GM12801 (cell line): ENCODE data around the gene ARHGAP31.

ENCODE experiments used
- CTCF ChIP-seq: IDR thresholded peaks from one replicate; pipeline ENCODE4 v1.5.1; 2011; ENCODE audit warnings: control low read depth; ENCODE audit not compliant: insufficient read length; ENCODE audit errors: extremely low read depth

The ARHGAP31 gene

GRCh38 chr3:119297169-119297568, 3.0 kb downstream of the ARHGAP31 start:
- no peak for TF ChIP-seq CTCF

GRCh38 chr3:119298565-119298941, 4.4 kb downstream of the ARHGAP31 start:
- no peak for TF ChIP-seq CTCF

- TF ChIP-seq CTCF: no peak
These were observed 6.8 kb downstream of the ARHGAP31 start for GRCh38 chr3:119300991-119301391.

- TF ChIP-seq CTCF: no peak
These were observed 7.5 kb downstream of the ARHGAP31 start for GRCh38 chr3:119301662-119302061.

GRCh38 chr3:119302697-119303551, 8.7 kb downstream of the ARHGAP31 start:
- no peak for TF ChIP-seq CTCF

- no peak for TF ChIP-seq CTCF
These were observed 10.1 kb downstream of the ARHGAP31 start for GRCh38 chr3:119304201-119304713.

- no peak for TF ChIP-seq CTCF
These were observed 11.1 kb downstream of the ARHGAP31 start for GRCh38 chr3:119305286-119305685.
